ENCODE data around the gene CMPK2.

CMPK2 gene

GRCh38 chr2:6808426-6808825, 57.3 kb downstream of the CMPK2 start:
- DNase-seq = no peak

GRCh38 chr2:6806604-6807003, 59.1 kb downstream of the CMPK2 start:
- no peak for DNase-seq

GRCh38 chr2:6800553-6800952, 65.2 kb downstream of the CMPK2 start:
- DNase-seq = no peak

All from SIG-M5 (cell line).